Astrocyte of the spinal cord (primary cell): ENCODE measurements around the gene SARS1.
A peak's percentile ranks its signal among the peaks of the same experiment; 100 is the strongest.

ENCODE experiments used
- DNase-seq: peaks from one replicate; pipeline ENCODE4 v3.0.0; 2011; ENCODE audit warnings: low read depth, low spot score
- H3K4me3 ChIP-seq: 2 replicates; pipeline ENCODE4 v1.5.1; 2011; ENCODE audit warnings: low read depth, mild to moderate bottlenecking, low read length, moderate library complexity
- in situ Hi-C: cut with HindIII; loops from 2 replicates; pipeline ENCODE4 v1.10.0; 2017; ENCODE audit warnings: low sequenced_read_pairs
- TF ChIP-seq, protein P1 (sequence below): IDR thresholded peaks from 2 replicates; pipeline ENCODE4 v1.5.1; 2012; ENCODE audit warnings: low read depth, mild to moderate bottlenecking, low read length, inconsistent platforms

Gene SARS1

DNA sequence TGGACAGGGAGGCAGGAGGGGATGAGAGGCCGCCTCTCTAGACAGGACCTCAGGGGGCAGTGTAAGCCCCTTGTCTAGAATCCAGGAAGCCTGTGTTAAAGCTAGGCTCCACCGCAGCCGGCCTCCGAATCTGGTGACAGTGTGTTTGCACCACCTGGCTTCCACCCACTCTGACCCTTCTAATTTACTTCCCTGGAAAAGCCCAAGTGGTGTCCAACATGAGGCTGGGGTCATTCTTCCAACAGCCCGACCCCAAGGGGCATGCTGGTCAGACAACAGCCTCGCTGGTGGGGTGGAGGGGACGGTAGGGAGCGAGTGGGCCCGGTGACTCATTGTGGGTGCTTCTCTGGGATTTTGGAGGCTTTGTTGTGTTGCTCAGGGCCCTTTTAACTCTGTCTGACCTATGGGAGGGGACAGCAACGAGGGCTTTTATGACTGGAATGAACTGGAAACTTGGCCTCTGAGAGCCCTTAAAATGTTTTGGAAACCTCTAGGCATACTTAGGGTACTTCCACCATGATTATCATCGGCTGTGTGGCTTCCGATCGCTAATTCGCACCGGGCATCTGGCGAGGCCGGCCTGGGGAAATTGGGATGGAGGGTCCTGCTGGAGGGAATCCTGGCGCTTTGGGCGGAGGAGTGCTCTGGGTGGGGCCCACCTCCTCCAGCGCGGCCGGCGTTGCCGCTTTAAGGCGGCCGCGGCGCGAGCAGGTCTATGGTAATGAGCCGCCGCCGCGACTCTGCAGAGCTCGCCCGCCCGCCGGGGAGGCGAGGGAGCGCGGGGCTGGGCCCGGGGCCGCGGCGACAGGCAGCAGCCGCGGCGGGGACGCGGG is 35.3 kb downstream of the SARS1 start, which contains the start of gene CELSR2:
Gene CELSR2 (plus strand): TSS at position 743 of the 833 bp plus-strand sequence. CDS start 541 bp downstream, outside the sequence.
- DNase-seq: peak; percentile 57
- H3K4me3 ChIP-seq: peak within 1 kb of the TSS; percentile 30
- in situ Hi-C loops: no loop called here
- TF ChIP-seq, protein P1, sequence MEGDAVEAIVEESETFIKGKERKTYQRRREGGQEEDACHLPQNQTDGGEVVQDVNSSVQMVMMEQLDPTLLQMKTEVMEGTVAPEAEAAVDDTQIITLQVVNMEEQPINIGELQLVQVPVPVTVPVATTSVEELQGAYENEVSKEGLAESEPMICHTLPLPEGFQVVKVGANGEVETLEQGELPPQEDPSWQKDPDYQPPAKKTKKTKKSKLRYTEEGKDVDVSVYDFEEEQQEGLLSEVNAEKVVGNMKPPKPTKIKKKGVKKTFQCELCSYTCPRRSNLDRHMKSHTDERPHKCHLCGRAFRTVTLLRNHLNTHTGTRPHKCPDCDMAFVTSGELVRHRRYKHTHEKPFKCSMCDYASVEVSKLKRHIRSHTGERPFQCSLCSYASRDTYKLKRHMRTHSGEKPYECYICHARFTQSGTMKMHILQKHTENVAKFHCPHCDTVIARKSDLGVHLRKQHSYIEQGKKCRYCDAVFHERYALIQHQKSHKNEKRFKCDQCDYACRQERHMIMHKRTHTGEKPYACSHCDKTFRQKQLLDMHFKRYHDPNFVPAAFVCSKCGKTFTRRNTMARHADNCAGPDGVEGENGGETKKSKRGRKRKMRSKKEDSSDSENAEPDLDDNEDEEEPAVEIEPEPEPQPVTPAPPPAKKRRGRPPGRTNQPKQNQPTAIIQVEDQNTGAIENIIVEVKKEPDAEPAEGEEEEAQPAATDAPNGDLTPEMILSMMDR: no peak

GRCh38 chr1:109249654-109250401 is 36.1 kb downstream of the SARS1 start:
- in situ Hi-C loops: no loop called here
- H3K4me3 ChIP-seq: peak overlapping the region; percentile 30
- no peak for DNase-seq
- TF ChIP-seq, protein P1: no peak

DNA sequence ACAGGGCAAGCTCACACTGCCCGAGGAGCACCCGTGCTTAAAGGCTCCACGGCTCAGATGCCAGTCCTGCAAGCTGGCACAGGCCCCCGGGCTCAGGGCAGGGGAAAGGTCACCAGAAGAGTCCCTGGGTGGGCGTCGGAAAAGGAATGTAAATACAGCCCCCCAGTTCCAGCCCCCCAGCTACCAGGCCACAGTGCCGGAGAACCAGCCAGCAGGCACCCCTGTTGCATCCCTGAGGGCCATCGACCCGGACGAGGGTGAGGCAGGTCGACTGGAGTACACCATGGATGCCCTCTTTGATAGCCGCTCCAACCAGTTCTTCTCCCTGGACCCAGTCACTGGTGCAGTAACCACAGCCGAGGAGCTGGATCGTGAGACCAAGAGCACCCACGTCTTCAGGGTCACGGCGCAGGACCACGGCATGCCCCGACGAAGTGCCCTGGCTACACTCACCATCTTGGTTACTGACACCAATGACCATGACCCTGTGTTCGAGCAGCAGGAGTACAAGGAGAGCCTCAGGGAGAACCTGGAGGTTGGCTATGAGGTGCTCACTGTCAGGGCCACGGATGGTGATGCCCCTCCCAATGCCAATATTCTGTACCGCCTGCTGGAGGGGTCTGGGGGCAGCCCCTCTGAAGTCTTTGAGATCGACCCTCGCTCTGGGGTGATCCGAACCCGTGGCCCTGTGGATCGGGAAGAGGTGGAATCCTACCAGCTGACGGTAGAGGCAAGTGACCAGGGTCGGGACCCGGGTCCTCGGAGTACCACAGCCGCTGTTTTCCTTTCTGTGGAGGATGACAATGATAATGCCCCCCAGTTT is 36.9 kb downstream of the SARS1 start:
- no peak overlapping the region for H3K4me3 ChIP-seq
- TF ChIP-seq, protein P1: no peak
- no peak for DNase-seq
- in situ Hi-C loops: no loop called here

DNA sequence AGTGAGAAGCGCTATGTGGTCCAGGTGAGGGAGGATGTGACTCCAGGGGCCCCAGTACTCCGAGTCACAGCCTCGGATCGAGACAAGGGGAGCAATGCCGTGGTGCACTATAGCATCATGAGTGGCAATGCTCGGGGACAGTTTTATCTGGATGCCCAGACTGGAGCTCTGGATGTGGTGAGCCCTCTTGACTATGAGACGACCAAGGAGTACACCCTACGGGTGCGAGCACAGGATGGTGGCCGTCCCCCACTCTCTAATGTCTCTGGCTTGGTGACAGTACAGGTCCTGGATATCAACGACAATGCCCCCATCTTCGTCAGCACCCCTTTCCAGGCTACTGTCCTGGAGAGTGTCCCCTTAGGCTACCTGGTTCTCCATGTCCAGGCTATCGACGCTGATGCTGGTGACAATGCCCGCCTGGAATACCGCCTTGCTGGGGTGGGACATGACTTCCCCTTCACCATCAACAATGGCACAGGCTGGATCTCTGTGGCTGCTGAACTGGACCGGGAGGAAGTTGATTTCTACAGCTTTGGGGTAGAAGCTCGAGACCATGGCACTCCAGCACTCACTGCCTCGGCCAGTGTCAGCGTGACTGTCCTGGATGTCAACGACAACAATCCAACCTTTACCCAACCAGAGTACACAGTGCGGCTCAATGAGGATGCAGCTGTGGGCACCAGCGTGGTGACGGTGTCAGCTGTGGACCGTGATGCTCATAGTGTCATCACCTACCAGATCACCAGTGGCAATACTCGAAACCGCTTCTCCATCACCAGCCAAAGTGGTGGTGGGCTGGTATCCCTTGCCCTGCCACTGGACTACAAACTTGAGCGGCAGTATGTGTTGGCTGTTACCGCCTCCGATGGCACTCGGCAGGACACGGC is 37.8 kb downstream of the SARS1 start:
- TF ChIP-seq, protein P1: no peak
- in situ Hi-C loops: no loop called here
- H3K4me3 ChIP-seq: no peak overlapping the region
- no peak for DNase-seq

GRCh38 chr1:109252167-109252892 is 38.6 kb downstream of the SARS1 start:
- TF ChIP-seq, protein P1: no peak
- DNase-seq: no peak
- H3K4me3 ChIP-seq: no peak overlapping the region
- in situ Hi-C loops: no loop called here
